Hepatocyte (in vitro differentiated cells): ENCODE results near the gene UBR1. TPM values are rescaled to one million over a fixed set of nuclear protein-coding genes. Genes with fewer than 3 reads are reported as not detected.

Source experiments
- DNase-seq: peaks from one replicate; pipeline ENCODE4 v3.0.0-alpha.2; 2016; ENCODE audit warnings: low spot score
- H2AFZ ChIP-seq: fragments of 200-600 bp; sonication (generic); 2 replicates; pipeline ENCODE4 v1.6.0; 2016; ENCODE audit warnings: antibody characterized with exemption, mild to moderate bottlenecking
- H3K27ac ChIP-seq: fragments of 200-600 bp; sonication (generic); 2 replicates; pipeline ENCODE4 v1.5.1; 2016; ENCODE audit warnings: mild to moderate bottlenecking
- H3K27me3 ChIP-seq: fragments of 200-600 bp; sonication (generic); 2 replicates; pipeline ENCODE4 v1.6.1; 2016
- H3K36me3 ChIP-seq: fragments of 200-600 bp; sonication (generic); replicated peaks from 2 replicates; pipeline ENCODE4 v1.5.1; 2016; ENCODE audit warnings: low read depth; ENCODE audit not compliant: insufficient read depth
- H3K4me1 ChIP-seq: fragments of 200-600 bp; sonication (generic); 2 replicates; pipeline ENCODE4 v1.5.1; 2016; ENCODE audit warnings: mild to moderate bottlenecking, moderate library complexity; ENCODE audit not compliant: insufficient read depth
- H3K4me2 ChIP-seq: fragments of 200-600 bp; sonication (generic); 2 replicates; pipeline ENCODE4 v1.6.0; 2016
- H3K4me3 ChIP-seq: fragments of 200-600 bp; sonication (generic); 2 replicates; pipeline ENCODE4 v1.5.1; 2016; ENCODE audit warnings: mild to moderate bottlenecking
- H3K79me2 ChIP-seq: fragments of 200-600 bp; sonication (generic); 2 replicates; pipeline ENCODE4 v1.6.0; 2017; ENCODE audit warnings: mild to moderate bottlenecking
- H3K9me2 ChIP-seq: fragments of 200-600 bp; sonication (generic); replicated peaks from 2 replicates; pipeline ENCODE4 v1.6.0; 2017; ENCODE audit warnings: mild to moderate bottlenecking; ENCODE audit not compliant: insufficient read depth
- H3K9me3 ChIP-seq: fragments of 200-600 bp; sonication (generic); 2 replicates; pipeline ENCODE4 v1.5.1; 2016; ENCODE audit warnings: low read depth, mild to moderate bottlenecking
- H4K20me1 ChIP-seq: fragments of 200-600 bp; sonication (generic); 2 replicates; pipeline ENCODE4 v1.6.0; 2016; ENCODE audit warnings: mild to moderate bottlenecking; ENCODE audit not compliant: insufficient read depth, poor library complexity, severe bottlenecking
- CTCF ChIP-seq: fragments of 200-600 bp; sonication (generic); IDR thresholded peaks from 2 replicates; pipeline ENCODE4 v1.5.1; 2016; ENCODE audit warnings: antibody characterized with exemption, mild to moderate bottlenecking; ENCODE audit not compliant: poor library complexity
- EZH2 ChIP-seq: fragments of 200-600 bp; sonication (generic); IDR thresholded peaks from 2 replicates; pipeline ENCODE4 v1.6.1; 2016; ENCODE audit warnings: antibody characterized with exemption, mild to moderate bottlenecking, borderline replicate concordance
- EZH2phosphoT487 ChIP-seq: fragments of 200-600 bp; sonication (generic); IDR thresholded peaks from one replicate; pipeline ENCODE4 v1.6.1; 2018; ENCODE audit warnings: antibody characterized with exemption, mild to moderate bottlenecking, low read depth, moderate library complexity; ENCODE audit not compliant: unreplicated experiment, severe bottlenecking
- WGBS: methylation state at CpG from one replicate; pipeline ENCODE4 v1.1.6; 2016; ENCODE audit warnings: low lambda C conversion rate; ENCODE audit errors: missing lambda C conversion rate; 5-methylcytosine and 5-hydroxymethylcytosine counted together
- polyA plus RNA-seq: library from polyadenylated mRNA; unstranded; fragments of >200 nt; fragmentation: Nextera tagmentation; extraction: Ambion mirVana; gene quantifications from 2 replicates; pipeline ENCODE4 v1.2.1, GENCODE V29; 2016
- total RNA-seq: library from RNA; depleted of rRNA; stranded (reverse); fragments of >200 nt; gene quantifications from 2 replicates; pipeline ENCODE4 v1.2.3, GENCODE V29; 2014

Gene UBR1
- total and polyA plus RNA-seq, 2 experiments from 2014 or later = 14.8 to 32.5 TPM

GRCh38 chr15:42937143-42937542 lies 168.7 kb downstream of the UBR1 start:
- H3K4me2 ChIP-seq = no peak overlapping the region
- DNase-seq = no peak
- no peaks in the 10 kb centered on the region for H3K9me2 ChIP-seq
- no peak overlapping the region for H2AFZ ChIP-seq
- no peak overlapping the region for H3K27ac ChIP-seq
- H3K36me3 ChIP-seq = no peaks in the 10 kb centered on the region
- H3K79me2 ChIP-seq = no peaks in the 10 kb centered on the region
- H3K4me1 ChIP-seq = no peaks in the 10 kb centered on the region
- H4K20me1 ChIP-seq = no peaks in the 10 kb centered on the region
- H3K27me3 ChIP-seq = no peaks in the 10 kb centered on the region
- H3K4me3 ChIP-seq = no peak overlapping the region
- H3K9me3 ChIP-seq = no peaks in the 10 kb centered on the region
- no peak for TF ChIP-seq EZH2

- Histone ChIP-seq H3K9me3 (no peaks in the 10 kb centered on the region), H3K36me3 (no peaks in the 10 kb centered on the region), H3K4me3 (no peak overlapping the region), H4K20me1 (no peaks in the 10 kb centered on the region), H3K27ac (no peak overlapping the region), H3K79me2 (no peaks in the 10 kb centered on the region), H3K4me2 (no peak overlapping the region), H2AFZ (no peak overlapping the region), H3K27me3 (no peaks in the 10 kb centered on the region), H3K4me1 (no peaks in the 10 kb centered on the region), H3K9me2 (no peaks in the 10 kb centered on the region)
- no peak for DNase-seq
- 75% methylated on average over 7 of the region's 7 CpGs for WGBS
- no peak for TF ChIP-seq EZH2
- no peak for TF ChIP-seq CTCF
- no peak for TF ChIP-seq EZH2phosphoT487
These were observed 171.8 kb downstream of the UBR1 start for GRCh38 chr15:42933886-42934667.

- Histone ChIP-seq H3K27ac (no peak overlapping the region), H2AFZ (no peak overlapping the region), H3K36me3 (no peaks in the 10 kb centered on the region), H4K20me1 (no peaks in the 10 kb centered on the region), H3K9me2 (no peaks in the 10 kb centered on the region), H3K9me3 (no peaks in the 10 kb centered on the region), H3K27me3 (no peaks in the 10 kb centered on the region), H3K4me1 (no peaks in the 10 kb centered on the region), H3K79me2 (no peaks in the 10 kb centered on the region), H3K4me2 (no peak overlapping the region), H3K4me3 (no peak overlapping the region)
- TF ChIP-seq EZH2 (no peak), EZH2phosphoT487 (no peak), CTCF (no peak)
- WGBS = 93% methylated on average over 2 of the region's 2 CpGs
- DNase-seq = no peak
These were observed 172.9 kb downstream of the UBR1 start for GRCh38 chr15:42932833-42933515.
